GM12878 (cell line): Measurements from ENCODE around the gene HSD17B12. TPM values are rescaled to one million over a fixed set of nuclear protein-coding genes. Genes with fewer than 3 reads are reported as not detected.

ENCODE experiments used
- BCLAF1 ChIP-seq: fragments of 450-650 bp; IDR thresholded peaks from 2 replicates; pipeline ENCODE4 v1.6.1; 2017; ENCODE audit warnings: antibody characterized with exemption, mild to moderate bottlenecking, moderate library complexity
- CUX1 ChIP-seq: IDR thresholded peaks from 2 replicates; pipeline ENCODE4 v1.6.1; 2012; ENCODE audit warnings: improper control_type of control experiment, low read depth, low read length; ENCODE audit not compliant: insufficient replicate concordance
- ETV6 ChIP-seq, 2 experiments: fragments of 450-650 bp in 1 of 2; IDR thresholded peaks in 1 of 2; conservative IDR thresholded peaks in 1 of 2; 2 replicates each; pipeline ENCODE4 v1.6.1; 2014; ENCODE audit warnings: antibody characterized with exemption in 1 of 2, borderline replicate concordance in 1 of 2, low read depth in 1 of 2, mild to moderate bottlenecking in 1 of 2, moderate library complexity in 1 of 2
- EZH2 ChIP-seq: IDR thresholded peaks from 2 replicates; pipeline ENCODE4 v1.6.1; 2012; ENCODE audit warnings: low read depth, mild to moderate bottlenecking, control low read depth, inconsistent platforms, low read length, borderline replicate concordance; ENCODE audit not compliant: control insufficient read depth
- KAT2A ChIP-seq: conservative IDR thresholded peaks from 2 replicates; pipeline ENCODE4 v1.6.1; 2011; ENCODE audit warnings: low read depth, low read length; ENCODE audit not compliant: control insufficient read depth
- REST ChIP-seq: IDR thresholded peaks from 2 replicates; pipeline ENCODE4 v1.6.1; 2012; ENCODE audit warnings: mild to moderate bottlenecking, low read depth, low read length
- polyA plus RNA-seq, 11 experiments: library from polyadenylated mRNA; depleted of rRNA in 4 of 11; unstranded in 6 of 11; stranded (reverse) in 5 of 11; fragments of >200 nt; fragmentation: Nextera tagmentation in 4 of 11; fragmentation: Illumina TruSeq in 1 of 11; extraction: Ambion mirVana in 4 of 11; extraction: Trizol in 1 of 11; gene quantifications; 1 replicate in 1 of 11; 2 replicates in 10 of 11; pipeline versions ENCODE4 v1.2.1 to v1.2.3, GENCODE V29; 2011 to 2016; ENCODE audit warnings: inconsistent platforms in 2 of 11, missing spikeins in 2 of 11, low read depth in 1 of 11
- total RNA-seq, 4 experiments: library from RNA; depleted of rRNA in 3 of 4; stranded (reverse); fragments of >200 nt in 3 of 4; fragmentation: Illumina TruSeq in 1 of 4; extraction: Trizol in 1 of 4; gene quantifications; 2 replicates each; pipeline versions ENCODE4 v1.2.1 to v1.2.3, GENCODE V29; 2013 to 2021

HSD17B12 gene
- total and polyA plus RNA-seq, 10 of the 15 experiments (the other 5 are each of a cell fraction or from before 2014, with no cell fraction given) = 23.6 to 88.0 (median 64.7) TPM

- TF ChIP-seq CUX1 = no peak
- TF ChIP-seq ETV6 (conservative IDR thresholded peaks at IDR 0.05 in 1 of 2, IDR thresholded peaks at IDR 0.05 in 1 of 2; ENCODE audit: borderline replicate concordance in 1 of 2, low read depth in 1 of 2) = no peak
- no peak for TF ChIP-seq BCLAF1
- TF ChIP-seq EZH2 = no peak
- TF ChIP-seq REST = no peak
- no peak for TF ChIP-seq KAT2A
Measured at GRCh38 chr11:43892851-43893250, 212.3 kb downstream of the HSD17B12 start (continued).
